Upper lobe of left lung (tissue), 4 donors: Measurements from ENCODE around the gene PCCB.

Experiments used
- EP300 ChIP-seq, 4 donors: sonication (generic); formaldehyde crosslinking; IDR thresholded peaks; one replicate each; pipeline ENCODE4 v1.5.1; 2017; ENCODE audit warnings: antibody characterized with exemption in 4 of 4, control low read depth in 2 of 4
- POLR2A ChIP-seq, 4 donors: fragments of 450-650 bp; IDR thresholded peaks; one replicate each; pipeline ENCODE4 v1.5.1; 2016 to 2017; ENCODE audit warnings: antibody characterized with exemption in 4 of 4, mild to moderate bottlenecking in 2 of 4
- POLR2AphosphoS5 ChIP-seq, 2 donors: sonication (generic); formaldehyde crosslinking; IDR thresholded peaks; one replicate each; pipeline ENCODE4 v1.5.1; 2017; ENCODE audit warnings: antibody characterized with exemption in 2 of 2
- TF ChIP-seq, protein P1 (sequence below), 6 experiments: fragments of 450-650 bp in 4 of 6; fragments of 200-600 bp in 2 of 6; sonication (generic) in 2 of 6; IDR thresholded peaks; one replicate each; pipeline ENCODE4 v1.5.1; 2016 to 2019; ENCODE audit warnings: antibody characterized with exemption in 6 of 6

DNA sequence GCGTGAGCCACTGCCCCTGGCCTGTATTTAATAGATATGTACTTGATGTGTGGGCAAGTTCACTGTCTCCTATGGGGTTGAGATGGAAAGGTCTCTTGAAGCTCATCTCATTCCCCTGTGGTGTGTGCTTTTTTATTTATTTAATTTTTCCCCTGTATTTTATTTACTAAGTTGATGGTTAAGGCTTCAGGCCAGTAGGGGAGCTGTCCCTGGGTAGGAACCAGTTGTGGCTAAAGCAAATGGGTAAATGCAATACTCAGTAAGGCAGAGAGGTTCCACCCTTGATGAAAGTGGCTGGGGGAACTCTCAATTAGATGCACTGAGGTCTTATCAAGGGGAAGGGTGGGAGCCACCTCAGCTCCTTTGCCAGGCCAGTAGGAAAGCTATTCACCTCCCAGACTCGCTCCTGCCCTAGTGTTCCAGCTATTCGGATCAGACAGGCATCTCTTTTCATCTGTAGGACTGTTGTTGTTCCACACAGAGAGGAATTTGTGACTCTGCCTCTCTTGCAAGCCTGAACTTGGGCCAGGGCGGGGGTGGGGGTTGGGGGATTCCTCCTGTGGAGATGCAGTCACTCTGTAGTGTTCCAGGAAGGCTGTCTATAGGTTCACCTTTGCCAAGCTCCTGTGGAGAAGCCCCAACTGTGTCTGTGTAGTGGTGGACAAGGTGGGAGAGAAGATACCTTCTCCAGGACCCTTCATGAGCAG, 26.1 kb downstream of the PCCB start:
- TF ChIP-seq POLR2AphosphoS5 (IDR thresholded peaks at IDR 0.05) (no peak), POLR2A (IDR thresholded peaks at IDR 0.05) (no peak), EP300 (IDR thresholded peaks at IDR 0.05) (no peak)
- TF ChIP-seq, protein P1, sequence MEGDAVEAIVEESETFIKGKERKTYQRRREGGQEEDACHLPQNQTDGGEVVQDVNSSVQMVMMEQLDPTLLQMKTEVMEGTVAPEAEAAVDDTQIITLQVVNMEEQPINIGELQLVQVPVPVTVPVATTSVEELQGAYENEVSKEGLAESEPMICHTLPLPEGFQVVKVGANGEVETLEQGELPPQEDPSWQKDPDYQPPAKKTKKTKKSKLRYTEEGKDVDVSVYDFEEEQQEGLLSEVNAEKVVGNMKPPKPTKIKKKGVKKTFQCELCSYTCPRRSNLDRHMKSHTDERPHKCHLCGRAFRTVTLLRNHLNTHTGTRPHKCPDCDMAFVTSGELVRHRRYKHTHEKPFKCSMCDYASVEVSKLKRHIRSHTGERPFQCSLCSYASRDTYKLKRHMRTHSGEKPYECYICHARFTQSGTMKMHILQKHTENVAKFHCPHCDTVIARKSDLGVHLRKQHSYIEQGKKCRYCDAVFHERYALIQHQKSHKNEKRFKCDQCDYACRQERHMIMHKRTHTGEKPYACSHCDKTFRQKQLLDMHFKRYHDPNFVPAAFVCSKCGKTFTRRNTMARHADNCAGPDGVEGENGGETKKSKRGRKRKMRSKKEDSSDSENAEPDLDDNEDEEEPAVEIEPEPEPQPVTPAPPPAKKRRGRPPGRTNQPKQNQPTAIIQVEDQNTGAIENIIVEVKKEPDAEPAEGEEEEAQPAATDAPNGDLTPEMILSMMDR (IDR thresholded peaks at IDR 0.05): no peak
